Mesangial cell (primary cell): Measurements from ENCODE around the gene ZNF534. TPM values are rescaled to one million over a fixed set of nuclear protein-coding genes. Genes with fewer than 3 reads are reported as not detected.

Source experiments
- total RNA-seq: library from RNA; depleted of rRNA; stranded (reverse); fragments of >200 nt; gene quantifications from 2 replicates; pipeline ENCODE4 v1.2.3, GENCODE V29; 2015

Gene ZNF534
- total RNA-seq = not detected in 2 replicates

DNA sequence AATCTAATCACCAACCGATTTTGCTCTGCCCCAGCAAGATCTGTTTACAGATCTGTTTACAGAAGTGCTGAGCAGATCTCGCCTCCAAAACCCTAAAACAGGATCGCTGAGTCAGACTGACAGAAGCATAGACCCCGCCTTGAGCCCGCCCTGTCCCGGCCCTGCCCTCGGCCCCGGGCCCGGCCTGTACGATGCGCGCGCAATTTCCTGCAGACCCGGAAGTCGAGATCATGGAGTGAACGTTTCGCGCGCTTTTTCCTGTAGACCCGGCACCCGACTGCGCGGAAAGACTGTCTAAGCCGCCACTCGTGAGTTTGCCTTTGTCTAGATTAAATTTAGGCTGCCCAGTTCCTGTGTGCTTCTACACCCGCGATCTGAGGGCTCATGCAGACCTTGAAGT, at the start of gene ZNF534:
TSS of gene ZNF534 (plus strand) at position 212 of the 400 bp plus-strand sequence. CDS start 2,327 bp downstream, outside the sequence.

DNA sequence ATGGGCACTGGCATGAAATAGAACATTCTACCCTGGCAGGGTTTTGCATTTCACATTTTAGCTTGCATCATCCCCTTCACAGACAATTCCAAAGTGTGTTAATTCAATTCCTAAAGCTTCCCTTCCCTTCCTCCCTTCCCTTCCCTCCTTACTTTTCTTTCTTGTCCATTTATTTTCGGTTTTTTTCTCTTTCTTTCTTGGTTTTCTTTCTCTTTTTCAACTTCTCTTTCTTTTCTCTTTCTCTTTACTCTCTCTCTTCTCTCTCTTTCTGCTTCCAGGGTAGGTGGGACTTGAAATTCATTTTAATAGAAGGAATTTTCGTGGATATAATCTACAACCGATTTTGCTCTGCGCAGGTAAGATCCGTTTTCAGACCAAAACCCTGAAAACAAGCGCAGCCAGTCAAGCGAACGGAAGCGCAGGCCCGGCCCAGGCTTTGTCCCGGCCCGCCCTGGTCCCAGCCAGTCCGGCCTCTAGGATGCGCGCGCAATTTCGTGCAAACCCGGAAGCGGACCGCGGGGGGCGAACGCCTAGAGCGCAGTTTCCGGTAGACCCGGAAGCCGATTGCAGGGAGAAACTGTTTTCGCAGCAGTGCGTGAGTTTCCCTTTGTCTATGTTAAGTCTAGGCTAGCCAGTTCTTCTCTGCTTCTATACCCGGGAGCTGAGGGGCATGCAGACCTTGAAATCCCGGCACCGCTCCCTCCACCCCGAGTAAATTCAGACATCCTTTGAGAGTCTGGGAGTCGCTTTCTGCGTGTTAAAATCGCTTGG, 31.5 kb upstream of the ZNF534 start, which contains the start of gene ZNF528:
TSS of gene ZNF528 (plus strand) at position 540 of the 771 bp plus-strand sequence. CDS start 4,165 bp downstream, outside the sequence.

DNA sequence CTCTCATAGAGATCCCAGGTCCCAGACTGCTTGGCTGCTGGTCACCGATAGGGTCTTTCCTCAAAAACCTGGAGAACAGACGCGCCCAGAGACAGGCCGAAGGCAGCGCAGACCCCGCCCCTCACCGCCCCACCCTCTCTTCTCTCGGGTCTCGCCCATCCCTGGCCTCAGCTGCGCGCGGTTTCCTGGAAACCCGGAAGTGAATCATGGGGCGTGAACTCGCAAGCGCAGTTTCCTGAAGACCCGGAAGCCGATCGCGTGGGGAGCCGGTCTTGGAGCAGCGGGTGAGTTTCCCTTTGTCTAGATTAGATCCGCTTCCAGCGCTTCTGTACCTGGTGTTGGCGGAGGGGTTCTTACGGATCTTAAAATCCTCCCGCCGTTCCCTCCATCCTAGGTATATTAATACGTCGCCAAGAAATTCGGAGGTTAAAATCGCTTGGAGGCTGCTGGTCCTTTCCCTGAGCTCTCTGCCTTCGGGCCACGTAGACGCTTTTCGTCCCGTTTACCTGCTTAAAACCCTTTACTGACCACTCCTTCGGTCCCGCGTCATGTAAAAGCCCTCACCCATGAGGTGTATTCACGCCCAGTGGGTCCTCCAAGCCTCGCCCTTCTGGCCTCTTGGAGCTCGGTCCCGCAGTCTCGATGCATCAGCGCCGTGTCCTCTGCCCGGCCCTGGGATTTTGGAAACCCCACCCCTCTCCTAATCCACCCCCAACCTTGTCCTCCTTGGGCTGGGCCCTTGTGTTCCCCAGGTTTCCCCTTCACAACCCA, 24.6 kb downstream of the ZNF534 start, which contains the start of gene ZNF578:
TSS of gene ZNF578 (plus strand) at position 230 of the 771 bp plus-strand sequence. CDS start 48,293 bp downstream, outside the sequence.

Other genes starting within 250 kb of the ZNF534 start
- gene PPP2R1A, start 239.1 kb upstream of the ZNF534 start, total RNA-seq = 265 and 317 TPM in 2 replicates
- 6.5 and 7.2 TPM in 2 replicates for gene ZNF766, start 159.6 kb upstream of the ZNF534 start, total RNA-seq
- 3.9 and 9.0 TPM in 2 replicates for gene ZNF480, start 132.0 kb upstream of the ZNF534 start, total RNA-seq
- gene ZNF610, start 92.9 kb upstream of the ZNF534 start, total RNA-seq = 0.65 and 2.2 TPM in 2 replicates
- gene ZNF880, start 59.2 kb upstream of the ZNF534 start, total RNA-seq = 10.6 and 18.4 TPM in 2 replicates
- 1.8 and 5.2 TPM in 2 replicates for gene ZNF528, start 31.3 kb upstream of the ZNF534 start, total RNA-seq
- 0.16 and 1.4 TPM in 2 replicates for gene ZNF578, start 24.4 kb downstream of the ZNF534 start, total RNA-seq
- gene ZNF808, start 98.5 kb downstream of the ZNF534 start, total RNA-seq = 6.0 and 6.7 TPM in 2 replicates
- gene ZNF701, start 141.1 kb downstream of the ZNF534 start, total RNA-seq = 6.0 and 8.9 TPM in 2 replicates
- gene ZNF83, start 209.2 kb downstream of the ZNF534 start, total RNA-seq = 17.5 and 23.5 TPM in 2 replicates